ENCODE results near the gene NRG2. TPM values are rescaled to one million over a fixed set of nuclear protein-coding genes. Genes with fewer than 3 reads are reported as not detected.
A peak's percentile ranks its signal among the peaks of the same experiment; 100 is the strongest.

Gene NRG2
- total RNA-seq (1 to 10 TPM; 1.5 to 5.2 (median 3.7) TPM), polyA plus RNA-seq (1 to 10 TPM; 1.2 to 3.3 TPM)

- WGBS, 2 donors: 0 to 1% methylated on average over 52 to 82 of the region's 82 CpGs
- Histone ChIP-seq H3K36me3 (no peaks in the 10 kb centered on the region), H3K27me3 (no peaks in the 10 kb centered on the region), H3K27ac (peak within 1 kb of the TSS; percentile 63 to 78 (median 70)), H3K4me1 (peaks cover 0 to 24% (median 13%) of the 10 kb centered on the region in 3 donors), H3K4me3 (peak within 1 kb of the TSS; percentile 31 to 79 (median 64)), H3K9me3 (no peaks in the 10 kb centered on the region)
- DNase-seq (peak; percentile 62 to 86 (median 74)), FAIRE-seq (no peak), ATAC-seq (peak; percentile 52 to 74 (median 66))
- TF ChIP-seq CTCF (IDR thresholded peaks at IDR 0.05): peak in 3 of 4 donors; percentile 19 to 31 (median 26)
- intact Hi-C loops (cut with DNase I): no loop called here
Observed at GRCh38 chr5:140042643-140043507, at the start of gene NRG2. Gene NRG2, minus strand, starts transcription at chr5:140043299.

DNA sequence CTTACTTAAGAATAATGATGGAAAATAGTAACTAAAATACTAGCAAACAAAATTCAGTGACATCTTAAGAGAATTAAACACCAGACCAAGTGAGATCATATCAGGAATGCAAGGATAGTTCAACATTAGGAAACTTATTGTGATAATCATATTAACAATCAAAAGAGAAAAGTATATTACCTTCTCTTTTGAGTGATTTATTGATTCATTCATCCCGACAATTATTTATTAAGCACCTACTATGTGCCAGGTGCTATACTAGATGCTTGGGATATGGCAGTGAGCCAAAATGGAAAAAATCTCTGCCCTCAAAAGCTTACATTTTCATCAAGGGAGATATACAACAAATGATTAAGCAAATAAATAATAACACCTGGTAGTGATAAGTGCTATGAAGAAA is 47.2 kb upstream of the NRG2 start:
- no peak overlapping the region for H3K4me3 ChIP-seq
- WGBS, 2 donors: 39 to 40% methylated on average over 1 of the region's 1 CpG
- FAIRE-seq (no peak), DNase-seq (no peak), ATAC-seq (no peak)
- no peaks in the 10 kb centered on the region for H3K9me3 ChIP-seq
- TF ChIP-seq CTCF (IDR thresholded peaks at IDR 0.05): no peak
- intact Hi-C loops (cut with DNase I): no loop called here
- H3K36me3 ChIP-seq: no peaks in the 10 kb centered on the region
- no peaks in the 10 kb centered on the region for H3K4me1 ChIP-seq
- H3K27me3 ChIP-seq: no peaks in the 10 kb centered on the region
- no peak overlapping the region for H3K27ac ChIP-seq

GRCh38 chr5:140084541-140084940 is 41.4 kb upstream of the NRG2 start:
- Histone ChIP-seq H3K27me3 (no peaks in the 10 kb centered on the region), H3K4me1 (peaks cover 0 to 6% (median 0%) of the 10 kb centered on the region in 3 donors), H3K4me3 (no peak overlapping the region), H3K9me3 (no peaks in the 10 kb centered on the region), H3K36me3 (no peaks in the 10 kb centered on the region), H3K27ac (no peak overlapping the region)
- FAIRE-seq (no peak), ATAC-seq (peak in 3 of 4 donors; percentile 40 to 85 (median 81)), DNase-seq (peak in 2 of 6 donors; percentile 13 to 39)
- TF ChIP-seq CTCF (IDR thresholded peaks at IDR 0.05): no peak
- intact Hi-C loops (cut with DNase I): loop anchor here in 1 of 3 donors (5.0 kb wide), 1 partner anchor 68 kb away; no protein-coding TSS in a partner anchor
- WGBS, 2 donors: 17 to 21% methylated on average over 4 of the region's 4 CpGs

- DNase-seq: no peak
- 85 to 100% methylated on average over 1 of the region's 1 CpG for WGBS, 2 donors
- Histone ChIP-seq H3K27ac (no peak overlapping the region), H3K36me3 (no peaks in the 10 kb centered on the region), H3K4me1 (peaks cover 0 to 6% (median 0%) of the 10 kb centered on the region in 3 donors), H3K9me3 (no peaks in the 10 kb centered on the region), H3K4me3 (no peak overlapping the region), H3K27me3 (no peaks in the 10 kb centered on the region)
- ATAC-seq: no peak
- intact Hi-C loops (cut with DNase I): loop anchor here in 1 of 3 donors (5.0 kb wide), 1 partner anchor 69 kb away; no protein-coding TSS in a partner anchor
- no peak for FAIRE-seq
- no peak for TF ChIP-seq CTCF (IDR thresholded peaks at IDR 0.05)
Observed at GRCh38 chr5:140083650-140084049, 40.6 kb upstream of the NRG2 start.

Data from pancreas (tissue), 10 donors.